Measurements from ENCODE around the gene SLC22A3.

- TF ChIP-seq MAX (IDR thresholded peaks at IDR 0.05) = no peak
- TF ChIP-seq JUNB (IDR thresholded peaks at IDR 0.05) = no peak
- no peak for TF ChIP-seq CTCF (IDR thresholded peaks at IDR 0.05)
- no peak for TF ChIP-seq CBX2 (IDR thresholded peaks at IDR 0.05; ENCODE audit: borderline replicate concordance, low read depth)
- TF ChIP-seq POLR2A (IDR thresholded peaks at IDR 0.05; ENCODE audit: low read length) = no peak
- no peak for TF ChIP-seq CEBPB (IDR thresholded peaks at IDR 0.05)
- no peak for TF ChIP-seq REST (IDR thresholded peaks at IDR 0.05)
- no peak for TF ChIP-seq RFX5 (IDR thresholded peaks at IDR 0.05)
- TF ChIP-seq MYC (IDR thresholded peaks at IDR 0.05; ENCODE audit: borderline replicate concordance, low read length) = no peak
- TF ChIP-seq MAFK (IDR thresholded peaks at IDR 0.05; ENCODE audit: partially characterized antibody) = no peak
- no peak for TF ChIP-seq GATA3 (IDR thresholded peaks at IDR 0.05; ENCODE audit: borderline replicate concordance)
- TF ChIP-seq ELK1 (IDR thresholded peaks at IDR 0.05; ENCODE audit: low read depth, low read length) = no peak
- TF ChIP-seq BHLHE40 (IDR thresholded peaks at IDR 0.05; ENCODE audit: low read depth, low read length) = no peak
These were observed 72.9 kb downstream of the SLC22A3 start for GRCh38 chr6:160420969-160421556.
